Adrenal gland (tissue), 5 donors: ENCODE results near the gene CDK13.
A peak's percentile ranks its signal among the peaks of the same experiment; 100 is the strongest.

Source experiments
- CTCF ChIP-seq, 6 experiments: fragments of 450-650 bp in 4 of 6; fragments of 200-600 bp in 2 of 6; sonication (generic) in 1 of 6; IDR thresholded peaks; 1 replicate in 5 of 6; 2 replicates in 1 of 6; pipeline versions ENCODE4 v1.5.1 to v1.8.0; 2016 to 2021; ENCODE audit warnings: antibody characterized with exemption in 6 of 6, mild to moderate bottlenecking in 2 of 6, moderate library complexity in 1 of 6
- POLR2A ChIP-seq, 2 donors: fragments of 450-650 bp; IDR thresholded peaks; one replicate each; pipeline ENCODE4 v1.6.1; 2017; ENCODE audit warnings: antibody characterized with exemption in 2 of 2, mild to moderate bottlenecking in 2 of 2, moderate library complexity in 1 of 2
- donor health status: DM: no; HTN: no; CAD: no.

GRCh38 chr7:40134428-40135316, 184.6 kb downstream of the CDK13 start, which contains the start of the genes MPLKIP and SUGCT:
- TF ChIP-seq POLR2A (IDR thresholded peaks at IDR 0.05) (peak; percentile 35 to 69), CTCF (IDR thresholded peaks at IDR 0.05) (peak; percentile 70 to 97 (median 94))
